ENCODE results near the gene HSPA1A. TPM values are rescaled to one million over a fixed set of nuclear protein-coding genes. Genes with fewer than 3 reads are reported as not detected.

The HSPA1A gene
- total and polyA plus RNA-seq, 3 donors from 2014 or later, result 90.4 to 151 (median 113) TPM

DNA sequence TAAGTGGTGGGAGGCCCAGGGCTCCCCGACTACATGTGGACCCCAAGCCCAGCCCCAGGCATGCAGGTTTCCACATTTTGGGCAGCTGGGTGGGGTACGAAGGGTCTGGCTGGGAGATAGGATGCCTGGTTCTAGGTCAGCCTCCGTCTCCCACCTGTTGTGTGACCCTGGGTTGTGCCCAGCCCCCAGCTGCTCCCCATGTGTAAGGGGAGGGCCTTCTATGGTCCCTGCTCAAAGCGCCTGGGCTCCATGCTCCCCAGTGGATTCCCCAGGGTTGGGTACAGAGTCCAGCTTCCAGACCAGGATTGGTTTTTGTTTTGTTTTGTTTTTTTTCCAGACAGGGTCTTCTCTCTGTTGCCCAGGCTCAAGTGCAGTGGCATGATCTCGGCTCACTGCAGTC lies 37.1 kb upstream of the HSPA1A start:
- Histone ChIP-seq H3K4me3 (no peak overlapping the region), H3K27me3 (no peaks in the 10 kb centered on the region), H3K9me3 (no peaks in the 10 kb centered on the region), H3K4me1 (peaks cover 12% of the 10 kb centered on the region), H3K36me3 (ENCODE audit: low read depth, missing control alignments) (no peaks in the 10 kb centered on the region), H3K27ac (no peak overlapping the region)
- TF ChIP-seq POLR2A (IDR thresholded peaks at IDR 0.05), result no peak
- TF ChIP-seq, protein P1, sequence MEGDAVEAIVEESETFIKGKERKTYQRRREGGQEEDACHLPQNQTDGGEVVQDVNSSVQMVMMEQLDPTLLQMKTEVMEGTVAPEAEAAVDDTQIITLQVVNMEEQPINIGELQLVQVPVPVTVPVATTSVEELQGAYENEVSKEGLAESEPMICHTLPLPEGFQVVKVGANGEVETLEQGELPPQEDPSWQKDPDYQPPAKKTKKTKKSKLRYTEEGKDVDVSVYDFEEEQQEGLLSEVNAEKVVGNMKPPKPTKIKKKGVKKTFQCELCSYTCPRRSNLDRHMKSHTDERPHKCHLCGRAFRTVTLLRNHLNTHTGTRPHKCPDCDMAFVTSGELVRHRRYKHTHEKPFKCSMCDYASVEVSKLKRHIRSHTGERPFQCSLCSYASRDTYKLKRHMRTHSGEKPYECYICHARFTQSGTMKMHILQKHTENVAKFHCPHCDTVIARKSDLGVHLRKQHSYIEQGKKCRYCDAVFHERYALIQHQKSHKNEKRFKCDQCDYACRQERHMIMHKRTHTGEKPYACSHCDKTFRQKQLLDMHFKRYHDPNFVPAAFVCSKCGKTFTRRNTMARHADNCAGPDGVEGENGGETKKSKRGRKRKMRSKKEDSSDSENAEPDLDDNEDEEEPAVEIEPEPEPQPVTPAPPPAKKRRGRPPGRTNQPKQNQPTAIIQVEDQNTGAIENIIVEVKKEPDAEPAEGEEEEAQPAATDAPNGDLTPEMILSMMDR (IDR thresholded peaks at IDR 0.05), result no peak
- intact Hi-C loops (cut with DNase I; ENCODE audit: low total_unique reads), result no loop called here
- DNase-seq, result no peak
- 92 to 95% methylated on average over 3 to 4 of the region's 5 CpGs for WGBS, 2 donors

DNA sequence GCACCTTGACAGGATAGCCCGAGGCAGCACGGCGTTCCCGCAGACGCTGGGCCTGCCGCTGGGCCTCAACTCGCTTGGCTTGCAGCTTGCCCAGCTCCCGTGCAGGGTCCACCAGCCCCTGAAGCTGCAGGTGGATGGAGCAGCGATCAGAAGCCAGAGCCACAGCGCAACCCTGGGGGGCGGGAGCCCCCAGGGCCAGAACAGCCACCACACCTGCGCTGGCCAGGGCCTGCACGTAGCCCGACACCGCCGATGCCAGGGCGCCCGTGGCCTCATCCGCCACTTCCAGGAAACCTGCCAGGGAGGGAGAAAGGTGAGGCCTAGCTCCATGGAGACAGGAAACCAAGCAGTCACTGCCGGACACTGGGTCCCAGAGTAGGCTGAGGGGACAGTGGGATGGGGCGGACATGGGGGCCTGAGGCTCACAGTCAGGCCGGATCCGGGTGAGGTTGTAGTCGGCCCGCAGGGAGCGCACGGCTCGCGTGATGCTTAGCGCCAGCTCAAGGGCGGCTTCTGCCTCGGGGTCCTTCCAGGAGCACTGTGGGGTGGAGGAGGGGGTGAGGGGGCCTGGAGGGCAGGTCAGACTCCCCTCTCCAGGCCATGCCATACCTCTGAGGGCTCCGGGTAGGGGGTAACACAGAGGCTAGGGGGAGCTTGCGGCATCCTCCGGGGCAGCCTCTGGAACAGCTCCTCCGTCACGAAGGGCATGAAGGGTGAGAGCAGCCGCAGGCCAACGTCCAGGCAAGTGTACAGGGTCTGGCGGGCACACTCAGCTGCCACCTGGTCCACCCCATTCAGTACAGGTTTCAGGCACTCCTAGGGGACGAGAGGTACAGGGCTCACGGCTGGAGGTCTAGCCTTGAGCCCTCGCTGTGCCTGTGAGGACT lies 36.1 kb upstream of the HSPA1A start:
- TF ChIP-seq POLR2A (IDR thresholded peaks at IDR 0.05), result no peak
- TF ChIP-seq, protein P1 (IDR thresholded peaks at IDR 0.05), result no peak

DNA sequence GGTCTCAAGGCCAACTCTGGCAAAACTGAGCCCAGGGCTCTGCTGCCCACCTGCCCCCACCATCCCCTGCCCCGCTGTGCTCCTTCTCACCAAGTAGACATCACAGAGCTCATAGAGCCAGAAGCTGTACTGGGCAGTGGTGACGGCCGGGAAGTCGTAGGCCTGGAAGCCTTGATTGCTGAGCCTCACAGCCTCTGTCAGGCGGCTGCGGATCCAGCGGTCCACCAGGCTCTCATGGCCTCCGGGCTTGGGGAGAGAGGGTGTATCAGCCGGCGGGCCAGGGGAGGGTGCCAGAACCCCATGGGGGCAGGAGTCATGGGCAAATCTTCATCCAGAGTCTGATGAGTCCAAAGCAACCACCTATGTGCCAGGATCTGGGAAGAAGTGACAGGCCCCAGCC lies 35.4 kb upstream of the HSPA1A start:
- Histone ChIP-seq H3K4me3 (no peak overlapping the region), H3K36me3 (ENCODE audit: low read depth, missing control alignments) (no peaks in the 10 kb centered on the region), H3K4me1 (peaks cover 12% of the 10 kb centered on the region), H3K9me3 (no peaks in the 10 kb centered on the region), H3K27ac (no peak overlapping the region), H3K27me3 (no peaks in the 10 kb centered on the region)
- TF ChIP-seq, protein P1 (IDR thresholded peaks at IDR 0.05), result no peak
- no peak for TF ChIP-seq POLR2A (IDR thresholded peaks at IDR 0.05)
- 91 to 94% methylated on average over 6 to 10 of the region's 10 CpGs for WGBS, 2 donors
- intact Hi-C loops (cut with DNase I; ENCODE audit: low total_unique reads), result no loop called here
- DNase-seq, result no peak

More for the DNA sequence above, 36.1 kb upstream of the HSPA1A start:
- H3K27me3 ChIP-seq, result no peaks in the 10 kb centered on the region
- DNase-seq, result no peak
- no peak overlapping the region for H3K4me3 ChIP-seq
- intact Hi-C loops (cut with DNase I; ENCODE audit: low total_unique reads), result no loop called here
- no peak overlapping the region for H3K27ac ChIP-seq
- no peaks in the 10 kb centered on the region for H3K36me3 ChIP-seq (ENCODE audit: low read depth, missing control alignments)
- no peaks in the 10 kb centered on the region for H3K9me3 ChIP-seq
- WGBS, 2 donors, result 87 to 94% methylated on average over 13 to 42 of the region's 43 CpGs
- H3K4me1 ChIP-seq, result peaks cover 12% of the 10 kb centered on the region

DNA sequence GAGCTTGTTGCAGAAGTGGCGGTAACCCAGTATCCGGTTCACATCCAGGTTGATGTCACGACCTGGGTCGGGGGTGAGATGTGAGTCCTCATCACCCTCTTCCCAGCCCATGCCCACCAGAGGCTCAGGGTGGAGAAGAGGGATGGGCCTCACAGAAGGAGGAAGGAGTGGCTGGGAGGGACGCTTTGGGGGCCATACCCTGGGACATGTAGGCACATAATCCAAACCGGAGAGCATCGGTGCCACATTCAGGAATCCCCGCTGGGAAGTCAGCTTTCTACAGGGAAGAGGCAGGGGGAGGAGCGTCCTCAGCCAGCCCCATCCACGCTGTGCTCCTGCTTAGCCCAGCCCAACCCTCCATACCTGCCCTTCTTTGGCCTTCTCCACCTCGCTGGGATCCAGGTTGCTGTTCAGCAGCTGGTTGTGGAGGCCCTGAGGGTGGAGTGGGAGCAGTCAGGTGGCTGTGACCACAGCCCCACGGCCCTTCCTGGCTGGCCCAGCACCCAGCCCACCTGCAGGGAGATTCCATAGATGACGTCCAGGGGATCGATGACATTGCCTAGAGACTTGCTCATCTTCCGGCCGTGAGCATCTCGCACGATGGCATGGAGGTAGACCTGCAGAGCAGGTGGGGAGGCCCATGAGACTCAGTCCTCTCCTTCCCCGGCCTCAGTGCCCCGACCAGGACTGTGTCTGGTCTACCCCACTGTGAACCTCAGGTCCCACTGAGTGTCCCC lies 34.7 kb upstream of the HSPA1A start:
- Histone ChIP-seq H3K27me3 (no peaks in the 10 kb centered on the region), H3K4me1 (peaks cover 12% of the 10 kb centered on the region), H3K27ac (no peak overlapping the region), H3K36me3 (ENCODE audit: low read depth, missing control alignments) (no peaks in the 10 kb centered on the region), H3K9me3 (no peaks in the 10 kb centered on the region), H3K4me3 (no peak overlapping the region)
- DNase-seq, result no peak
- TF ChIP-seq, protein P1 (IDR thresholded peaks at IDR 0.05), result no peak
- TF ChIP-seq POLR2A (IDR thresholded peaks at IDR 0.05), result no peak
- intact Hi-C loops (cut with DNase I; ENCODE audit: low total_unique reads), result no loop called here
- 90 to 92% methylated on average over 9 to 20 of the region's 20 CpGs for WGBS, 2 donors

All from testis (tissue), 3 donors.